ENCODE measurements around the gene PDE4DIP. TPM values are rescaled to one million over a fixed set of nuclear protein-coding genes. Genes with fewer than 3 reads are reported as not detected.
"Not testable (repeated sequence)": the region's sequence is repeated elsewhere in the genome, so short reads cannot be mapped to it uniquely, and the experiment has no call there.

PDE4DIP gene
- total and polyA plus RNA-seq, 5 experiments from 2014 or later: 5.9 to 54.9 (median 14.1) TPM

GRCh38 chr1:148851684-148852083 is 7.5 kb downstream of the PDE4DIP start:
- ATAC-seq, H3K27me3 Mint-ChIP-seq, H3K27ac Mint-ChIP-seq, DNase-seq, H3K9me3 Mint-ChIP-seq, H3K4me3 Mint-ChIP-seq, POLR2A ChIA-PET, H3K36me3 Mint-ChIP-seq, H3K4me1 Mint-ChIP-seq: not testable (repeated sequence)

- H3K27ac Mint-ChIP-seq, H3K9me3 Mint-ChIP-seq, POLR2A ChIA-PET, H3K27me3 Mint-ChIP-seq, H3K4me1 Mint-ChIP-seq, ATAC-seq, H3K4me3 Mint-ChIP-seq, DNase-seq, H3K36me3 Mint-ChIP-seq: not testable (repeated sequence)
These were observed 9.1 kb downstream of the PDE4DIP start for GRCh38 chr1:148853363-148853762.

GRCh38 chr1:148854063-148854462 is 9.8 kb downstream of the PDE4DIP start:
- H3K27ac Mint-ChIP-seq, ATAC-seq, H3K4me1 Mint-ChIP-seq, DNase-seq, H3K4me3 Mint-ChIP-seq, POLR2A ChIA-PET, H3K36me3 Mint-ChIP-seq, H3K9me3 Mint-ChIP-seq, H3K27me3 Mint-ChIP-seq: not testable (repeated sequence)

- POLR2A ChIA-PET, H3K4me1 Mint-ChIP-seq, ATAC-seq, H3K27ac Mint-ChIP-seq, H3K9me3 Mint-ChIP-seq, DNase-seq, H3K27me3 Mint-ChIP-seq, H3K36me3 Mint-ChIP-seq, H3K4me3 Mint-ChIP-seq: not testable (repeated sequence)
These were observed 11.1 kb downstream of the PDE4DIP start for GRCh38 chr1:148855367-148855766.

GRCh38 chr1:148860049-148860448 is 15.8 kb downstream of the PDE4DIP start:
- H3K9me3 Mint-ChIP-seq, H3K4me3 Mint-ChIP-seq, POLR2A ChIA-PET, DNase-seq, H3K36me3 Mint-ChIP-seq, H3K27ac Mint-ChIP-seq, H3K27me3 Mint-ChIP-seq, H3K4me1 Mint-ChIP-seq, ATAC-seq: not testable (repeated sequence)

- H3K27ac Mint-ChIP-seq, DNase-seq, H3K9me3 Mint-ChIP-seq, H3K4me1 Mint-ChIP-seq, POLR2A ChIA-PET, H3K27me3 Mint-ChIP-seq, ATAC-seq, H3K36me3 Mint-ChIP-seq, H3K4me3 Mint-ChIP-seq: not testable (repeated sequence)
These were observed 16.5 kb downstream of the PDE4DIP start for GRCh38 chr1:148860579-148861259.

- H3K36me3 Mint-ChIP-seq, H3K27ac Mint-ChIP-seq, POLR2A ChIA-PET, H3K4me3 Mint-ChIP-seq, H3K9me3 Mint-ChIP-seq, H3K4me1 Mint-ChIP-seq, ATAC-seq, H3K27me3 Mint-ChIP-seq, DNase-seq: not testable (repeated sequence)
These were observed 18.4 kb downstream of the PDE4DIP start for GRCh38 chr1:148862590-148862989.

- H3K27me3 Mint-ChIP-seq, H3K27ac Mint-ChIP-seq, DNase-seq, ATAC-seq, H3K4me1 Mint-ChIP-seq, H3K9me3 Mint-ChIP-seq, POLR2A ChIA-PET, H3K36me3 Mint-ChIP-seq, H3K4me3 Mint-ChIP-seq: not testable (repeated sequence)
These were observed 24.9 kb downstream of the PDE4DIP start for GRCh38 chr1:148868924-148869633.

- H3K27me3 Mint-ChIP-seq, H3K4me3 Mint-ChIP-seq, POLR2A ChIA-PET, DNase-seq, H3K4me1 Mint-ChIP-seq, H3K27ac Mint-ChIP-seq, H3K9me3 Mint-ChIP-seq, ATAC-seq, H3K36me3 Mint-ChIP-seq: not testable (repeated sequence)
These were observed 25.4 kb downstream of the PDE4DIP start for GRCh38 chr1:148869634-148869961.

- H3K36me3 Mint-ChIP-seq, H3K9me3 Mint-ChIP-seq, H3K4me1 Mint-ChIP-seq, H3K4me3 Mint-ChIP-seq, H3K27ac Mint-ChIP-seq, H3K27me3 Mint-ChIP-seq, DNase-seq, POLR2A ChIA-PET: not testable (repeated sequence)
- ATAC-seq: peak in 1 of 2 donors; percentile 20
These were observed 30.5 kb downstream of the PDE4DIP start for GRCh38 chr1:148874408-148875388.

GRCh38 chr1:148879812-148880416 is 35.7 kb downstream of the PDE4DIP start:
- H3K27ac Mint-ChIP-seq, DNase-seq, H3K27me3 Mint-ChIP-seq, POLR2A ChIA-PET, H3K4me3 Mint-ChIP-seq, H3K36me3 Mint-ChIP-seq, ATAC-seq, H3K4me1 Mint-ChIP-seq, H3K9me3 Mint-ChIP-seq: not testable (repeated sequence)

- ATAC-seq, H3K27ac Mint-ChIP-seq, DNase-seq, H3K9me3 Mint-ChIP-seq, H3K4me3 Mint-ChIP-seq, H3K4me1 Mint-ChIP-seq, H3K36me3 Mint-ChIP-seq, H3K27me3 Mint-ChIP-seq, POLR2A ChIA-PET: not testable (repeated sequence)
These were observed 37.0 kb downstream of the PDE4DIP start for GRCh38 chr1:148881261-148881660.

GRCh38 chr1:148885219-148885618 is 41.0 kb downstream of the PDE4DIP start:
- POLR2A ChIA-PET, H3K36me3 Mint-ChIP-seq, H3K27ac Mint-ChIP-seq, H3K27me3 Mint-ChIP-seq, H3K4me1 Mint-ChIP-seq, DNase-seq, H3K4me3 Mint-ChIP-seq, H3K9me3 Mint-ChIP-seq: not testable (repeated sequence)
- ATAC-seq: peak in 1 of 2 donors; percentile 22

Data from naive thymus-derived CD8-positive, alpha-beta T cell (primary cell).